ENCODE results near the gene CTU1.
A peak's percentile ranks its signal among the peaks of the same experiment; 100 is the strongest.

The CTU1 gene

DNA sequence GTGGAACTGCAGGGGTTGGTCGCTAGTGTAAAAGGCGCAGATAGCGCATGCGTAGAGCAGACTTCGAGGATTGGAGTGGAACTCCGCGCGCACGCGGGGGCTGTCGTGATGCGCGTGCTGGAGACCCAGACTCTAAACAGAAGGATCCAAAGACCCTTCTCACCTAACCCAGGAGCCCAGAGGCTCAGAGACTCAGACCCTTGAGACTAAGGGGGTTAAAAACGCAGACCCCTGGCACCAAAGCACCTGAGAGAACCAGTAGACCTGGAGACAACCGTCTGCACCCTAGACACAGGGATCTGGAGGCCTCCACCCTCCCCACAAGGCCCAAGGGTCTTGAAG, 567 bp upstream of the CTU1 start:
- Mint-ChIP-seq H3K4me3 (peak overlapping the region; percentile 94), H3K4me1 (peaks cover 17% of the 10 kb centered on the region), H3K9me3 (no peaks in the 10 kb centered on the region), H3K36me3 (ENCODE audit: low read depth) (peaks cover 10% of the 10 kb centered on the region), H3K27me3 (ENCODE audit: low read depth, poor library complexity) (peaks cover 7% of the 10 kb centered on the region), H3K27ac (peak overlapping the region; percentile 66)
- TF ChIP-seq, protein P1, sequence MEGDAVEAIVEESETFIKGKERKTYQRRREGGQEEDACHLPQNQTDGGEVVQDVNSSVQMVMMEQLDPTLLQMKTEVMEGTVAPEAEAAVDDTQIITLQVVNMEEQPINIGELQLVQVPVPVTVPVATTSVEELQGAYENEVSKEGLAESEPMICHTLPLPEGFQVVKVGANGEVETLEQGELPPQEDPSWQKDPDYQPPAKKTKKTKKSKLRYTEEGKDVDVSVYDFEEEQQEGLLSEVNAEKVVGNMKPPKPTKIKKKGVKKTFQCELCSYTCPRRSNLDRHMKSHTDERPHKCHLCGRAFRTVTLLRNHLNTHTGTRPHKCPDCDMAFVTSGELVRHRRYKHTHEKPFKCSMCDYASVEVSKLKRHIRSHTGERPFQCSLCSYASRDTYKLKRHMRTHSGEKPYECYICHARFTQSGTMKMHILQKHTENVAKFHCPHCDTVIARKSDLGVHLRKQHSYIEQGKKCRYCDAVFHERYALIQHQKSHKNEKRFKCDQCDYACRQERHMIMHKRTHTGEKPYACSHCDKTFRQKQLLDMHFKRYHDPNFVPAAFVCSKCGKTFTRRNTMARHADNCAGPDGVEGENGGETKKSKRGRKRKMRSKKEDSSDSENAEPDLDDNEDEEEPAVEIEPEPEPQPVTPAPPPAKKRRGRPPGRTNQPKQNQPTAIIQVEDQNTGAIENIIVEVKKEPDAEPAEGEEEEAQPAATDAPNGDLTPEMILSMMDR (IDR thresholded peaks at IDR 0.05), result no peak
- no peak for DNase-seq

DNA sequence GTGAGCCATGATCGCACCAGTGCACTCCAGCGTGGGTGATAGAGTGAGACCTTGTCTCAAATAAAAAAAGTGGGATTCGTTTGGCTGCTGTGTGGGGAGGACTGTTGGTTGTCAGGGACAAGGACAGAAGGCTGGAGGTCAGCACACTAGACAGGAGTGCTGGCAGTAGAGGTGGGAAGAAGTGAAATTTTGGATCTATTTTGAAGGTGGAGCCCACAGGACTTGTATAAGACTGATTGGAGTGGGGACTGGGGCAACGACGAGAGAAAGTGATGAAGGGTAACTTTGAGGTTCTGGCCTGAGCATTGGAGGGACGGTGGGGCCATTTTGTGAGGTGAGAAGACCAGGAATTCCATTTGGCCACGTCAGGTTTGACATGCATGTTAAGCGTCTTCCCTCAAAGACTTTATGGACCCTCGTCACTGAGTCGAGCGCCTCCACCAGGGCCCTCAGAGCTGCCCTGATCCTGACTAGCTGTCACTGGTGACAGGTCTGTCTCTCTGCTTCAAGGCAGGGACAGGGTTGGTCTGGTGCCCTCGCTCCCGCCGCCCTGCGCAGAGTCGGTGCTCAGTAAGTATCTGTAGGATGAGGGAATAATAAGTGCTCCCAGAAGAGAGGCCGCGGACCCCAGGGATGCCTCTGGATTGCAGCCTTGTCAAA, 673 bp downstream of the CTU1 start:
- peaks cover 17% of the 10 kb centered on the region for H3K4me1 Mint-ChIP-seq
- peaks cover 7% of the 10 kb centered on the region for H3K27me3 Mint-ChIP-seq (ENCODE audit: low read depth, poor library complexity)
- DNase-seq, result no peak
- peak overlapping the region; percentile 94 for H3K4me3 Mint-ChIP-seq
- peaks cover 19% of the 10 kb centered on the region for H3K36me3 Mint-ChIP-seq (ENCODE audit: low read depth)
- H3K27ac Mint-ChIP-seq, result peak overlapping the region; percentile 50
- TF ChIP-seq, protein P1 (IDR thresholded peaks at IDR 0.05), result no peak
- H3K9me3 Mint-ChIP-seq, result no peaks in the 10 kb centered on the region

DNA sequence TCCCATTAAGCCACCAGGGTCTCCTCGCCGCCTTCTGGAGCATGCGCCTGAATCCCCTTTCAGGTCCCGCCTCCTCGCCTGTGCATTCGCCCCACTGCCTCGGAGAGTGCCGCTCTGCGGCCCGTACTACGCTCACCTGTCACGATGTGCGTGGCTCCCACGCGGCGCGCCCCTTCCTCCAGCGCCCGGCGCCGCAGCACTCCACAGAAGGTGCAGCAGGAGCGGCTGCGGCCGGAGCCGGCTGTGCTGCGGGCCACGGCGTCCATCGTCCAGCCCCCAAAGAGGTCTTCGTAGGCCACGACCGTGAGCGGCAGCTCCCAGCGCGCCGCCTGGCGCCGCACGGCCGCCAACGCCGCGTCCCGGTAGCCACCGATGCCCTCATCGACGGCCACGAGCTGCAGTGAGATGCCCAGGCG, 4.3 kb downstream of the CTU1 start:
- no peak for DNase-seq
- peaks cover 23% of the 10 kb centered on the region for H3K36me3 Mint-ChIP-seq (ENCODE audit: low read depth)
- no peak overlapping the region for H3K4me3 Mint-ChIP-seq
- no peak overlapping the region for H3K27ac Mint-ChIP-seq
- H3K27me3 Mint-ChIP-seq (ENCODE audit: low read depth, poor library complexity), result peaks cover 7% of the 10 kb centered on the region
- TF ChIP-seq, protein P1 (IDR thresholded peaks at IDR 0.05), result no peak
- H3K9me3 Mint-ChIP-seq, result no peaks in the 10 kb centered on the region
- peaks cover 17% of the 10 kb centered on the region for H3K4me1 Mint-ChIP-seq

DNA sequence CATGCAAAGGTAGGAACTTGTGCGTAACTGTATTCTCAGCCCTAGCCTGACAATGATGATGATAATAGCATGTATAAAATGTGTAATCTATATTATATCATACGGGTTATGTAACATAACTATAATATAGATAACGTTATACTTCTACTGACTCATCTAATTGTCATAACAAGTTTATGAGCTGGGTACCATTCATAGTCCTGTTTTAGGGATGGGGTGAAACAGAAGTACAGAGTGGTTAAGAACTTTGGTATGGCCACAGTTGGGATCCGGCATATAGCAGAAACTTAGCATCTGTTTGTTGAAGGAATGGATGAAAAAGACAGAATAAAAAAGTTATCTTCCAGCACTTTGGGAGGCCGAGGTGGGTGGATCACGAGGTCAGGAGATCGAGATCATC, 5.2 kb downstream of the CTU1 start:
- Mint-ChIP-seq H3K4me1 (peaks cover 12% of the 10 kb centered on the region), H3K27me3 (ENCODE audit: low read depth, poor library complexity) (peaks cover 4% of the 10 kb centered on the region), H3K4me3 (no peak overlapping the region), H3K36me3 (ENCODE audit: low read depth) (peaks cover 23% of the 10 kb centered on the region), H3K27ac (no peak overlapping the region), H3K9me3 (no peaks in the 10 kb centered on the region)
- TF ChIP-seq, protein P1 (IDR thresholded peaks at IDR 0.05), result no peak
- no peak for DNase-seq

DNA sequence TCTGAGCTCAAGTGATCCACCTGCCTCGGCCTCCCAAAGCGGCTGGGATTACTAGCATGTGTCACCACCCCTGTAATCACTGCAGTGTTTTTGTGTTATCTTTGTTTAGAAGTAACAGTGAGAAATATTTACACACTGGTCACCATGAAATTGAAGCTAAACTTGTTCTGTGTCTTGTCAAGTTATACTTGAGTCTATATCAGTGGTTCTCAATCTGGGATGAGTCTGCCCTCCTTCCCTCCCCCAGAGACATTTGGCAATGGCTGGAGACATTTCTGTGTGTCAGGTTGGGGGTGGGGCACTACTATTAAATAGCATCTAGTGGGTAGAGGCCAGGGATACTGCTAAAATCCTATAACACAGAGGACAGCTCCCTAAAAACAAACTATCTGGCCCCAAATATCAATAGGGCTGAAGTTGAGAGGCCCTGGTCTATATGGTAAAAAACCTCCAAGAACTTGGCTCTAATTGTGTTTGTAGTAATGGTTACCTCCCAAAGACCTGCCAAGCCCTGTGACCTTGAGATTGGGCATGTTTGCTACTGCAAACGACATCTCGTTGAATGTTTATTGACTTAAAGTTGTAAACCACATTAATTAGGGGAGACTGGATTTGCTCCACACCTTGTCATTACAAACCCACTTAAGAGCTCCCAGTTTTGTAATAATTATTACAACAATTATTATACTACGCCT, 6.9 kb downstream of the CTU1 start:
- no peaks in the 10 kb centered on the region for H3K9me3 Mint-ChIP-seq
- peaks cover 4% of the 10 kb centered on the region for H3K27me3 Mint-ChIP-seq (ENCODE audit: low read depth, poor library complexity)
- peak overlapping the region; percentile 24 for H3K27ac Mint-ChIP-seq

More for the DNA sequence above, 6.9 kb downstream of the CTU1 start:
- TF ChIP-seq, protein P1 (IDR thresholded peaks at IDR 0.05), result no peak
- DNase-seq, result no peak
- Mint-ChIP-seq H3K4me1 (no peaks in the 10 kb centered on the region), H3K4me3 (no peak overlapping the region), H3K36me3 (ENCODE audit: low read depth) (peaks cover 23% of the 10 kb centered on the region)
